ENCODE results near the gene EVC2.
A peak's percentile ranks its signal among the peaks of the same experiment; 100 is the strongest.

DNA sequence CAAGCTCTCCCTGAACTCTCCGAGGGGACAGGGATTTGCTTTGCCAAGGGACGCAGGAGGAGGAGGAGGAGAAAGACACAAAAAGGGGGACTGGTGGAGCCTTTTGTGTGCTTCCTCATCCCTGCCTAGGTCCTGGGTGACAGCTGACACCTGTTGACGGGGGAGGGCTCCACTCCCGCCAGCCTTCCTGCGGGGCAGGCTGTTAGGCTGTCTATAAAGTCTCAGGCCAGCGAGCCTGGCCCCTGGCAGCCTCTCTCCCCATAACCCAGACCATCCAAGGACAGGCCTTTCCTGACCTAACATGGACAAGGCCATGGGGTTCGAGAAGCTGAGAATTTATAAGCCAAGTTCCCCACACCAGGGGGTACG is 832 bp upstream of the EVC2 start:
- TF ChIP-seq, protein P1, sequence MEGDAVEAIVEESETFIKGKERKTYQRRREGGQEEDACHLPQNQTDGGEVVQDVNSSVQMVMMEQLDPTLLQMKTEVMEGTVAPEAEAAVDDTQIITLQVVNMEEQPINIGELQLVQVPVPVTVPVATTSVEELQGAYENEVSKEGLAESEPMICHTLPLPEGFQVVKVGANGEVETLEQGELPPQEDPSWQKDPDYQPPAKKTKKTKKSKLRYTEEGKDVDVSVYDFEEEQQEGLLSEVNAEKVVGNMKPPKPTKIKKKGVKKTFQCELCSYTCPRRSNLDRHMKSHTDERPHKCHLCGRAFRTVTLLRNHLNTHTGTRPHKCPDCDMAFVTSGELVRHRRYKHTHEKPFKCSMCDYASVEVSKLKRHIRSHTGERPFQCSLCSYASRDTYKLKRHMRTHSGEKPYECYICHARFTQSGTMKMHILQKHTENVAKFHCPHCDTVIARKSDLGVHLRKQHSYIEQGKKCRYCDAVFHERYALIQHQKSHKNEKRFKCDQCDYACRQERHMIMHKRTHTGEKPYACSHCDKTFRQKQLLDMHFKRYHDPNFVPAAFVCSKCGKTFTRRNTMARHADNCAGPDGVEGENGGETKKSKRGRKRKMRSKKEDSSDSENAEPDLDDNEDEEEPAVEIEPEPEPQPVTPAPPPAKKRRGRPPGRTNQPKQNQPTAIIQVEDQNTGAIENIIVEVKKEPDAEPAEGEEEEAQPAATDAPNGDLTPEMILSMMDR (IDR thresholded peaks at IDR 0.05; ENCODE audit: low read depth, low read length): 0 out of 2 replicates have a peak, but pooled peaks have one; percentile 10
- TF ChIP-seq EZH2phosphoT487 (IDR thresholded peaks at IDR 0.05; ENCODE audit: low read depth): no peak

Measured in OCI-LY3 (cell line).